ENCODE data around the gene NCOR1. TPM values are rescaled to one million over a fixed set of nuclear protein-coding genes. Genes with fewer than 3 reads are reported as not detected.
A peak's percentile ranks its signal among the peaks of the same experiment; 100 is the strongest.

Gene NCOR1
- total RNA-seq, 1 donor from 2014 or later: 104 TPM

- Mint-ChIP-seq H3K4me1 (ENCODE audit: unreplicated experiment) (peaks cover 17% of the 10 kb centered on the region), H3K27me3 (ENCODE audit: unreplicated experiment) (no peaks in the 10 kb centered on the region), H3K27ac (ENCODE audit: unreplicated experiment) (peak overlapping the region; percentile 85), H3K36me3 (ENCODE audit: low read depth, unreplicated experiment) (peaks cover 19% of the 10 kb centered on the region), H3K9me3 (ENCODE audit: unreplicated experiment) (no peaks in the 10 kb centered on the region), H3K4me3 (ENCODE audit: unreplicated experiment) (no peak overlapping the region)
- TF ChIP-seq, protein P1, sequence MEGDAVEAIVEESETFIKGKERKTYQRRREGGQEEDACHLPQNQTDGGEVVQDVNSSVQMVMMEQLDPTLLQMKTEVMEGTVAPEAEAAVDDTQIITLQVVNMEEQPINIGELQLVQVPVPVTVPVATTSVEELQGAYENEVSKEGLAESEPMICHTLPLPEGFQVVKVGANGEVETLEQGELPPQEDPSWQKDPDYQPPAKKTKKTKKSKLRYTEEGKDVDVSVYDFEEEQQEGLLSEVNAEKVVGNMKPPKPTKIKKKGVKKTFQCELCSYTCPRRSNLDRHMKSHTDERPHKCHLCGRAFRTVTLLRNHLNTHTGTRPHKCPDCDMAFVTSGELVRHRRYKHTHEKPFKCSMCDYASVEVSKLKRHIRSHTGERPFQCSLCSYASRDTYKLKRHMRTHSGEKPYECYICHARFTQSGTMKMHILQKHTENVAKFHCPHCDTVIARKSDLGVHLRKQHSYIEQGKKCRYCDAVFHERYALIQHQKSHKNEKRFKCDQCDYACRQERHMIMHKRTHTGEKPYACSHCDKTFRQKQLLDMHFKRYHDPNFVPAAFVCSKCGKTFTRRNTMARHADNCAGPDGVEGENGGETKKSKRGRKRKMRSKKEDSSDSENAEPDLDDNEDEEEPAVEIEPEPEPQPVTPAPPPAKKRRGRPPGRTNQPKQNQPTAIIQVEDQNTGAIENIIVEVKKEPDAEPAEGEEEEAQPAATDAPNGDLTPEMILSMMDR (IDR thresholded peaks at IDR 0.05; ENCODE audit: unreplicated experiment): peak; percentile 87
- peak; percentile 43 for DNase-seq (ENCODE audit: low spot score)
Measured at GRCh38 chr17:16013943-16014407, 201.4 kb downstream of the NCOR1 start.

DNA sequence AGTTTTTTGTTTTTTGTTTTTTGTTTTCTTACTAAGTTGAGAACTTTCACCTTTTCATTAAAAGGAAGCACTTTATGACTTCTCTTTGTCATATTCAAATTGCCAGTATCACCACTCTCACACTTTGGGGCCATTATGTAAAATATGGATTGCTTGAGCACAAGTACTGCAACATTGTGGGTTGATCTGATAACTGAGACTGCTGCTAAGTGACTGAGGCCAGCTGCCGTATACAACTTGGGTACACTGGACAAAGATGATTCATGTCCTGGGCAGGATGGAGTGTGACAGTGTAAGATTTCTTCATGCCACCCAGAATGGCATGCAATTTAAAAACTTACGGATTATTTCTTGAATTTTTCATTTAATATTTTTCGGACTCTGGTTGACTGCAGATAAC lies 207.9 kb downstream of the NCOR1 start:
- H3K4me3 Mint-ChIP-seq (ENCODE audit: unreplicated experiment): no peak overlapping the region
- peaks cover 6% of the 10 kb centered on the region for H3K4me1 Mint-ChIP-seq (ENCODE audit: unreplicated experiment)
- TF ChIP-seq, protein P1 (IDR thresholded peaks at IDR 0.05; ENCODE audit: unreplicated experiment): no peak
- H3K27ac Mint-ChIP-seq (ENCODE audit: unreplicated experiment): no peak overlapping the region
- H3K9me3 Mint-ChIP-seq (ENCODE audit: unreplicated experiment): no peaks in the 10 kb centered on the region
- H3K27me3 Mint-ChIP-seq (ENCODE audit: unreplicated experiment): no peaks in the 10 kb centered on the region
- H3K36me3 Mint-ChIP-seq (ENCODE audit: low read depth, unreplicated experiment): peaks cover 51% of the 10 kb centered on the region
- DNase-seq (ENCODE audit: low spot score): no peak

- H3K4me1 Mint-ChIP-seq (ENCODE audit: unreplicated experiment): peaks cover 10% of the 10 kb centered on the region
- DNase-seq (ENCODE audit: low spot score): no peak
- H3K9me3 Mint-ChIP-seq (ENCODE audit: unreplicated experiment): no peaks in the 10 kb centered on the region
- peaks cover 8% of the 10 kb centered on the region for H3K27me3 Mint-ChIP-seq (ENCODE audit: unreplicated experiment)
- TF ChIP-seq, protein P1 (IDR thresholded peaks at IDR 0.05; ENCODE audit: unreplicated experiment): no peak
- H3K36me3 Mint-ChIP-seq (ENCODE audit: low read depth, unreplicated experiment): peaks cover 55% of the 10 kb centered on the region
- no peak overlapping the region for H3K27ac Mint-ChIP-seq (ENCODE audit: unreplicated experiment)
- H3K4me3 Mint-ChIP-seq (ENCODE audit: unreplicated experiment): no peak overlapping the region
Measured at GRCh38 chr17:16005636-16006035, 209.7 kb downstream of the NCOR1 start.

DNA sequence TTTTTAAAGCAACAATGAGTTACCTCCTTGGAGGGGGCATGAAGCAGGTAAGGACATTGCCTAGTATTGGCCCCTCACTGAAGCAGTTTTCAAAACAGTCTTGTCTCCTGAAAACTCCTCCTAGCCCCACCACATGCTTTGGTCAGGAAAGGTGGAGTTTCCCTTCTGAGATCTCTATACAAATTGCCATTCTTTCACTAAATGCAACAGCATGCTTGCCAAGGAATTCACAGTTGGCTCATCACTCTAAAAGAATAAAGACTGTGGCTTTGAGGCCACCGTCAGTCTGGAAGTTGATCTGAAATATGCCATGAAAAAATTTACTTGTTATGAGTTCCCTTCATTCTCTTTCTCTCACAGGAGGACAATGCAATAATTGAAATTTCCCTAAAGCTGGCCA lies 211.5 kb downstream of the NCOR1 start:
- no peak for DNase-seq (ENCODE audit: low spot score)
- Mint-ChIP-seq H3K9me3 (ENCODE audit: unreplicated experiment) (no peaks in the 10 kb centered on the region), H3K27ac (ENCODE audit: unreplicated experiment) (no peak overlapping the region), H3K4me1 (ENCODE audit: unreplicated experiment) (peaks cover 13% of the 10 kb centered on the region), H3K4me3 (ENCODE audit: unreplicated experiment) (peak overlapping the region; percentile 6), H3K36me3 (ENCODE audit: low read depth, unreplicated experiment) (peaks cover 57% of the 10 kb centered on the region), H3K27me3 (ENCODE audit: unreplicated experiment) (peaks cover 12% of the 10 kb centered on the region)
- TF ChIP-seq, protein P1 (IDR thresholded peaks at IDR 0.05; ENCODE audit: unreplicated experiment): no peak

GRCh38 chr17:16002708-16003260 lies 212.6 kb downstream of the NCOR1 start:
- Mint-ChIP-seq H3K36me3 (ENCODE audit: low read depth, unreplicated experiment) (peaks cover 47% of the 10 kb centered on the region), H3K27me3 (ENCODE audit: unreplicated experiment) (peaks cover 12% of the 10 kb centered on the region), H3K27ac (ENCODE audit: unreplicated experiment) (no peak overlapping the region), H3K4me3 (ENCODE audit: unreplicated experiment) (peak overlapping the region; percentile 56), H3K9me3 (ENCODE audit: unreplicated experiment) (no peaks in the 10 kb centered on the region), H3K4me1 (ENCODE audit: unreplicated experiment) (peaks cover 13% of the 10 kb centered on the region)
- DNase-seq (ENCODE audit: low spot score): no peak
- TF ChIP-seq, protein P1 (IDR thresholded peaks at IDR 0.05; ENCODE audit: unreplicated experiment): no peak

Measured in endothelial cell (in vitro differentiated cells).